Natural killer cell (primary cell): ENCODE data around the gene L3MBTL4. TPM values are rescaled to one million over a fixed set of nuclear protein-coding genes. Genes with fewer than 3 reads are reported as not detected.
A peak's percentile ranks its signal among the peaks of the same experiment; 100 is the strongest.

Experiments used
- ATAC-seq, 3 donors: fragments of 150-1000 bp in 2 of 3; fragments of 200-7000 bp in 1 of 3; cut with Tn5 transposase; 1 replicate in 1 of 3; 2 replicates in 2 of 3; pipeline ENCODE4 v1.10.0; 2021; ENCODE audit warnings: mild to moderate bottlenecking in 2 of 3, moderate library complexity in 2 of 3
- DNase-seq, 2 donors: peaks; one replicate each; pipeline versions ENCODE4 v3.0.0 to v3.0.0-alpha.2; 2013 to 2021; ENCODE audit warnings: mixed read lengths in 1 of 2
- H3K27ac ChIP-seq: one replicate; pipeline ENCODE4 v1.5.1; 2013; ENCODE audit warnings: mild to moderate bottlenecking, low read length
- H3K27me3 ChIP-seq: one replicate; pipeline ENCODE4 v1.6.1; 2013; ENCODE audit warnings: low read length; ENCODE audit not compliant: control insufficient read depth, insufficient read depth
- H3K36me3 ChIP-seq: one replicate; pipeline ENCODE4 v1.6.1; 2013; ENCODE audit warnings: low read length; ENCODE audit not compliant: control insufficient read depth, insufficient read depth
- H3K4me1 ChIP-seq: one replicate; pipeline ENCODE4 v1.6.1; 2013; ENCODE audit warnings: low read length; ENCODE audit not compliant: control insufficient read depth, insufficient read depth
- H3K4me3 ChIP-seq: one replicate; pipeline ENCODE4 v1.5.1; 2013; ENCODE audit warnings: low read length
- H3K9me3 ChIP-seq: one replicate; pipeline ENCODE4 v1.6.1; 2013; ENCODE audit warnings: low read length; ENCODE audit not compliant: control insufficient read depth, insufficient read depth
- H3K27ac Mint-ChIP-seq, 2 donors: one replicate each; pipeline ENCODE4 v1.8.0; 2022; ENCODE audit warnings: mild to moderate bottlenecking in 2 of 2, mixed read lengths in 2 of 2, moderate library complexity in 1 of 2
- H3K27me3 Mint-ChIP-seq, 2 donors: one replicate each; pipeline ENCODE4 v1.8.0; 2022; ENCODE audit warnings: low read depth in 2 of 2, mixed read lengths in 2 of 2
- H3K36me3 Mint-ChIP-seq: one replicate; pipeline ENCODE4 v1.8.0; 2022; ENCODE audit warnings: mixed read lengths
- H3K4me1 Mint-ChIP-seq, 2 donors: one replicate each; pipeline ENCODE4 v1.8.0; 2022; ENCODE audit warnings: mixed read lengths in 2 of 2
- H3K4me3 Mint-ChIP-seq: one replicate; pipeline ENCODE4 v1.8.0; 2022; ENCODE audit warnings: mild to moderate bottlenecking, moderate library complexity, mixed read lengths
- H3K9me3 Mint-ChIP-seq, 2 donors: one replicate each; pipeline ENCODE4 v1.8.0; 2022; ENCODE audit warnings: mixed read lengths in 2 of 2
- WGBS: methylation state at CpG from one replicate; pipeline ENCODE4 v1.1.7; 2013; ENCODE audit warnings: missing lambda C conversion rate; ENCODE audit not compliant: insufficient coverage; 5-methylcytosine and 5-hydroxymethylcytosine counted together
- intact Hi-C: fragments of 100-400 bp; cut with micrococcal nuclease; formaldehyde crosslinking; loops from one replicate; pipeline ENCODE4 v1.14.2; 2022
- total RNA-seq, 4 donors: library from RNA; stranded (reverse); fragments of 120-200 nt in 1 of 4; gene quantifications; one replicate each; pipeline versions ENCODE4 v1.2.3 to v1.2.4, GENCODE V29; 2013 to 2022
- TF ChIP-seq, protein P1 (sequence below): fragments of 200-600 bp; IDR thresholded peaks from one replicate; pipeline ENCODE4 v1.8.0; 2022; ENCODE audit warnings: antibody characterized with exemption

L3MBTL4 gene
- total RNA-seq, 3 donors from 2014 or later (not counting 1 experiment from before 2014, with no cell fraction given) = 27.9 to 34.2 (median 30.0) TPM

DNA sequence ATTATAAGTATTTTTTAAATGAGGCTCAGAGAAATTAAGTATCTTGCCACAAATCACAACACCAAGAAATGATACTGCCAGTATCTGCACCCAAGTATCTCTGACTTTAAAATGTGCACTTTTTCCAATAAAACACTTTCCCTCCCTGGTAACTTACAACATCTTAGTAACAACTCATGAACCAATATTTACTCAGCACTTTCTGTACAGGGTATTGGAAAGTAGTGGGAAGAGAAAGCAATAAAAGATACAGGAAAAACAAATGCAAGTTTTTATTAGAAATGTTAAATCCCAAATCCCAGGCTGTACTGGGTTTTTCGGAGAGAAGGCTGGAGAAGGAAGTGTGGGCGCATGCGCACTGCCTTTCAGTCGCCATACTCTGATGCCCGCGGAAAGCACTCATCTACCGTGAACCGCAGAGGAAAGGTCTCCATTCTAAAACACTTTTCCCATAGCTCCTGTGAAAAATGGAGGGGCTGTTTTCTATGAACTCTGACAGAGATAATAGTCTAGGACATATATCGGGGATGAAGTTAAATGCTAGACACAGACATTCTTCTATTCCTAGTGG lies 52.1 kb downstream of the L3MBTL4 start:
- 97% methylated on average over 8 of the region's 9 CpGs for WGBS
- TF ChIP-seq, protein P1, sequence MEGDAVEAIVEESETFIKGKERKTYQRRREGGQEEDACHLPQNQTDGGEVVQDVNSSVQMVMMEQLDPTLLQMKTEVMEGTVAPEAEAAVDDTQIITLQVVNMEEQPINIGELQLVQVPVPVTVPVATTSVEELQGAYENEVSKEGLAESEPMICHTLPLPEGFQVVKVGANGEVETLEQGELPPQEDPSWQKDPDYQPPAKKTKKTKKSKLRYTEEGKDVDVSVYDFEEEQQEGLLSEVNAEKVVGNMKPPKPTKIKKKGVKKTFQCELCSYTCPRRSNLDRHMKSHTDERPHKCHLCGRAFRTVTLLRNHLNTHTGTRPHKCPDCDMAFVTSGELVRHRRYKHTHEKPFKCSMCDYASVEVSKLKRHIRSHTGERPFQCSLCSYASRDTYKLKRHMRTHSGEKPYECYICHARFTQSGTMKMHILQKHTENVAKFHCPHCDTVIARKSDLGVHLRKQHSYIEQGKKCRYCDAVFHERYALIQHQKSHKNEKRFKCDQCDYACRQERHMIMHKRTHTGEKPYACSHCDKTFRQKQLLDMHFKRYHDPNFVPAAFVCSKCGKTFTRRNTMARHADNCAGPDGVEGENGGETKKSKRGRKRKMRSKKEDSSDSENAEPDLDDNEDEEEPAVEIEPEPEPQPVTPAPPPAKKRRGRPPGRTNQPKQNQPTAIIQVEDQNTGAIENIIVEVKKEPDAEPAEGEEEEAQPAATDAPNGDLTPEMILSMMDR = no peak
- no peak overlapping the region for H3K4me3 Mint-ChIP-seq

DNA sequence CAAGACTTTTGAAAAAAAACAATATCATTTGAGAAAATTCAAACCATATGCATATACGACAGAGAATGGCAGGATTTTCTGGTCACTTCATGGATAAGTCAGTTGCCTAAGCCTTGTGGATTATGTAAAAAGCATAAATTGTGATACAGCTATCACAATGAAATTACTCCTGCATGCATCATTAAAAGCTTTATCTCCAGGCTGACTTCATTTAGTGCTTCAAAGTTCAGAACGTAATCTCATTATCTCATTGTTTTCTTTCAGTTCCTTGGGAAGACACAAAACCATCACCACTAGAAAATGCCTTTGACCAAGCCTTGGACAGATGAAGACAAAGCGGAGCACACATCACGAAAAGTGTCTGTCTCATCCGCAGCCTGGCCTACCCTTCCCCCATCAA lies 57.0 kb downstream of the L3MBTL4 start:
- H3K4me1 ChIP-seq = no peaks in the 10 kb centered on the region
- H3K27ac Mint-ChIP-seq = peak overlapping the region in 1 of 2 donors; percentile 54
- no peaks in the 10 kb centered on the region for H3K9me3 Mint-ChIP-seq
- H3K27ac ChIP-seq = no peak overlapping the region
- H3K27me3 ChIP-seq = no peaks in the 10 kb centered on the region
- 92% methylated on average over 5 of the region's 5 CpGs for WGBS
- no peaks in the 10 kb centered on the region for H3K36me3 ChIP-seq
- H3K9me3 ChIP-seq = no peaks in the 10 kb centered on the region
- H3K4me1 Mint-ChIP-seq = peaks cover 59 to 67% of the 10 kb centered on the region in 2 donors
- no peak overlapping the region for H3K4me3 ChIP-seq
- intact Hi-C loops = no loop called here
- no peaks in the 10 kb centered on the region for H3K36me3 Mint-ChIP-seq
- H3K27me3 Mint-ChIP-seq = no peaks in the 10 kb centered on the region
- TF ChIP-seq, protein P1 = no peak
- no peak overlapping the region for H3K4me3 Mint-ChIP-seq
- DNase-seq = no peak
- ATAC-seq = no peak

More for the DNA sequence above, 52.1 kb downstream of the L3MBTL4 start:
- ATAC-seq = no peak
- Histone ChIP-seq H3K4me3 (no peak overlapping the region), H3K27me3 (no peaks in the 10 kb centered on the region), H3K27ac (no peak overlapping the region), H3K4me1 (no peaks in the 10 kb centered on the region), H3K9me3 (no peaks in the 10 kb centered on the region), H3K36me3 (no peaks in the 10 kb centered on the region)
- DNase-seq = no peak
- intact Hi-C loops = no loop called here
- H3K36me3 Mint-ChIP-seq = no peaks in the 10 kb centered on the region
- H3K4me1 Mint-ChIP-seq = peaks cover 54 to 62% of the 10 kb centered on the region in 2 donors
- no peaks in the 10 kb centered on the region for H3K9me3 Mint-ChIP-seq
- no peaks in the 10 kb centered on the region for H3K27me3 Mint-ChIP-seq
- H3K27ac Mint-ChIP-seq = peak overlapping the region in 1 of 2 donors; percentile 68

DNA sequence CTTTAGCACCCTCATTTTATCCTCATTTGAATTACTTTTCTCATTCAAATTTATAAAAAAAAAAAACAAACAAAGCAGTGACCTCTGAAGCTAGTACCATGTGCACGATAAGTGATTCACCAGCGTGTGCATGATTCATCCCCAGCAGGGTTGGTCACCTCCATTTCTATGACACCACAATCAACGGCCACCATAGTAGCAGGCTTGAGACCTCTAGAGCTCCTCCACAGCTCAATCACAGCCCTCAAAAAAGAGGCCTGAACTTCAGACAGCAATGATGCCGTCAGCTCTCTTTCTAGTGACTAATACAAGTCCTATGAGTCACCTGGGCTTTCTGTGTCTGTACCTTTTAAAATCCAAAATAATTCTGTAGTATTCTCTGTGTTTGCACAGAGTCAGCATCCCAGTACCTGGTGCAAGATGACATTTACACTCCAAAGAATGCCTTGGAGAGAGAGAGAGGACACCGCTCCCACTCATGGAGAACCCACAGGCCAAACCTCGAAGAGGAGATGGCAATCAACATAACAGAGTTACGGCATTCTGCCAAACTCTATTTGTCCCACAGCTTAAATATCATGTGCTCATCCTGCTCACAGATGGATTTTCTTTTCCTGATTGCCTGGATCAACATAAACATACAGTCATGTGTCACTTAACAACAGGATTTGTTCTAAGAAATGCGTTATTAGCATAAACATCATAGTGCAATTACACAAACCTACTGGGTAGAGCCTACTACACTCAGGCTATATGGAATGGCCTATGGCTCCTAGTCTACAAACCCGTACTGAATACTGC lies 58.7 kb downstream of the L3MBTL4 start:
- H3K4me1 ChIP-seq = no peaks in the 10 kb centered on the region
- Mint-ChIP-seq H3K9me3 (no peaks in the 10 kb centered on the region), H3K27ac (no peak overlapping the region), H3K27me3 (no peaks in the 10 kb centered on the region), H3K4me1 (peaks cover 50 to 52% of the 10 kb centered on the region in 2 donors), H3K36me3 (no peaks in the 10 kb centered on the region), H3K4me3 (no peak overlapping the region)
- peak in 2 of 3 donors; percentile 37 to 79 for ATAC-seq
- H3K9me3 ChIP-seq = no peaks in the 10 kb centered on the region
- TF ChIP-seq, protein P1 = no peak
- no peaks in the 10 kb centered on the region for H3K27me3 ChIP-seq
- 78% methylated on average over 8 of the region's 9 CpGs for WGBS
- H3K4me3 ChIP-seq = no peak overlapping the region
- intact Hi-C loops = no loop called here
- no peak for DNase-seq
- H3K36me3 ChIP-seq = no peaks in the 10 kb centered on the region
- no peak overlapping the region for H3K27ac ChIP-seq
